ENCODE data around the gene PAQR5.
"Not testable (repeated sequence)": the region's sequence is repeated elsewhere in the genome, so short reads cannot be mapped to it uniquely, and the experiment has no call there.

The PAQR5 gene

DNA sequence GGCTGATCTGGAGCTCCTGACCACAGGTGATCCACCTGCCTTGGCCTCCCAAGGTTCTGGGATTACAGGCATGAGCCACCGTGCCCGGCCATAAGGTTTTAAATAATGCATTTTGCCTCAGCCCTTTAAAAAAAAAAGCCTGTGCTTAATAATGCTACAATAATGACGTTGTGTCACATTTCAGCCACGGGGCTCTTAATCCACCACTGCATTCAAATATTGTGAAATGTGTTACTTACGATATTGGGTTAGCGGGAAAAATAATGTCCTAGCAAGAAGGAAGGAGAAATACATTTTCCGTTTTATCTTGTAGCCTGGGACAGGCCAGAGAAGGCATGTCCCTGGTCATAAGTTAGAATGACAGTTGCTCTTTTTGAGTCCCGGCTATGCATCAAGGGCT, 17.6 kb downstream of the PAQR5 start:
- no peak for DNase-seq (ENCODE audit: low spot score)

DNA sequence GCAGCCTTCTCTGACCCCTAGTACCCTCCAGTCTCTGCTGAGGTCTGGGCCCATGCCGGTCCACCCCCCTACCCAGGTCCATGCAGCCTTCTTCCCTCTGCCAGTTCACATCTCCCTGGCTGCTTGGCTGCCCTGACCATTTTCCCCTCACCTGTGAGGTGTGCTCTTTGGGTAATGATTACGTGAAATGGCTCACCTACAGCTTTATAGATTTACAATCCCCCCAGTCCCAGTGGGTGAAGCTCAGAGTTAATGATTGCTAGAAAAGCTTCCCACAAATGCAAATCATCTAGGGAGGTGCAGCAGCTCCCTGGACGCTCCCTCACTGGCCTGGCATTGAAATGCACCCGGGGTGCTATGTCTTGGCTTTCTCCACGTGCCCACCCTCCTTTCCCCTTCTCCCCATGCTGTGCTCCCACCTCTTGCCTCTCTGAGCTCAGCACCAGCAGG, 18.7 kb downstream of the PAQR5 start:
- DNase-seq (ENCODE audit: low spot score) = no peak

DNA sequence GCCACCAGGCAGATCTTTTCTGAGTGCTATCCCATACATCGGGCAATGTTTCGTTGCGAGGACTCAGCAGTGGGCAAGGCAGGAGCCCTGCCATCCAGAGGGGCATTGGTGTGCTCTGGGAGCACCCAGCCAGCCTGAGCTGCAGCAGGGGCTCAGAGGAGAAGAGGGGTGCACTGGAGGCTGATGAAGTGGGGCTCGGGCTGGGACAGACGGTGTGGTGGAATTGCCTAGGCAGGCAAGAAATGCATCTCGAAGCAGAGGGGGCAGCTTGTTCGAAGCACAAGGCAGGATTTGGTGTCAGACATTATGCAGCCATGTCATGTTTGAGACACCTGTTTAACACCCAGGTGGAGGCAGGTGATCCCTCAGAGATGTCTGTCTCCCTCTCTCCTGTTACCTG, 19.3 kb downstream of the PAQR5 start:
- no peak for DNase-seq (ENCODE audit: low spot score)

DNA sequence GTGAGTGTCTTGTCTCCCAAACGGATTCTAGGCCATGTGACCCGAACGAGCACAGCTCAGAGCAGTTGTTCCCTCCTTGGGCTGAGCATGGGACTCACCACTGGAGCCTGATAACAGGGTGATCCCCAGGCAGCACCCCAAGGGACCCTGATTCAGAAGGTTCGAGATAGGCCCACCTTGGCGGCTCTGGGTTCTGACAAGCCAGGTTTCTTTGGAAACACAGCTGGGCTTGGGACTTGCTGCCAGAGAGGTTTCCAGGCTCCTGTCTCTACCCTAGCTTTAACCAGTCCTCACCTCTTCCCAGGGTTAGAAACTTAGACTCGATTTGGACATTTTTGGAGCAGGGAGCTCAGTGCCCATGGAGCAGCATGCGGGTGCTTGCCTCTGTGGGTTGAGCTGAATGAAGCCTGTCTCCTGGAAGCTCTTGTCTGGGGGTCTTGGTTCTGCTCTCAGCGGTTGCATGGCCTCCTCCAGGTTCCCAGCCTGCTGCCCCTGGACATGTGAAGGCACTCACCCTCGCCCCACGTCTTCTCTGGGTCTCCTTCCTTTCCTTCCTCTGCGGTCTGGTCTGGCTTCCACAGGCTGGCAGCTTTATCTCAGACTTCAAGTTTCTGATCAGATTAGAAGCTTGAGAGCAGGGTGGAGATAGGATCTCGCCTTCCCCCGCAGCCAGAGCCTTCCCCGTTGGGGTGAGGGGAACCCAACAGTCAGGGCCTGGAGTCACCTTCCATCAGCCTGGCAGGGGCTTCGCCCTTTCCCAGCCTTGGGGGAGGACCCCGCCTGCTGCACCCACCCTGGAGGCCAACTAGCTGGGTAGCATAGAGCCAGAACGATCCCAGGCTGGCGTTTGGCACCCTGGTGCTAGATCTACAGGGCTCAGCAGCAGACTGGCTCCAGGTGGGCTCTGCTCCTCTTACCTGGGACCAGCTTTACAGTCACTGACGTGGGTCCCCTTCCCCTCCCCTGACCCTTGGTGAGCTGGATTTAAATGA, 21.0 kb downstream of the PAQR5 start:
- no peak for DNase-seq (ENCODE audit: low spot score)

DNA sequence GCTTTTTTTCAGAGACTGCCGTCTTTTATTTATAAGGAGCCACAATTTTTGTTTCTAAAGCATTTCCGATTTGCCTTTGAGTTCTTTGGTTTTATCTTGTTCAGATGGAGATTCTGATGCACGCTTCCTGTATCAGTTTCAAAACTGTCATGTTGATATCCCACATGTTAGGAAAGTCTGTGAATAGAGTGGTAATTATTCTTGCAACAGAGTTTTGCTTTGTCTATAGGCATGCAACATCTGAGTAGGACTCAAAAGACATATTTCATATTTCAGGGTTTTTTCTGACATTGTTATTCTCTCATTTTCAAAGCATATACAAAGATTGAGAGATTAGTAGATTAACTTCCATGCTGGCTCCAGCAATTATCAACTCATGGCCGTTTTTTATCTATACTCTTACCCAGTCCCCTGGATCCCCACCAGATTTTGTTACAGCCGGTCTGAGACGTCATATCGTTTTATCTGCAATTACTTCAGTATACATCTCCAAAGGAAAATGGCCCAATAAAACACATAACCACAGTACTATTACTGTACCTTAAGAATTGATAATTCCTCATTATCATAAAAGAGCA, 22.4 kb downstream of the PAQR5 start:
- DNase-seq (ENCODE audit: low spot score) = no peak

DNA sequence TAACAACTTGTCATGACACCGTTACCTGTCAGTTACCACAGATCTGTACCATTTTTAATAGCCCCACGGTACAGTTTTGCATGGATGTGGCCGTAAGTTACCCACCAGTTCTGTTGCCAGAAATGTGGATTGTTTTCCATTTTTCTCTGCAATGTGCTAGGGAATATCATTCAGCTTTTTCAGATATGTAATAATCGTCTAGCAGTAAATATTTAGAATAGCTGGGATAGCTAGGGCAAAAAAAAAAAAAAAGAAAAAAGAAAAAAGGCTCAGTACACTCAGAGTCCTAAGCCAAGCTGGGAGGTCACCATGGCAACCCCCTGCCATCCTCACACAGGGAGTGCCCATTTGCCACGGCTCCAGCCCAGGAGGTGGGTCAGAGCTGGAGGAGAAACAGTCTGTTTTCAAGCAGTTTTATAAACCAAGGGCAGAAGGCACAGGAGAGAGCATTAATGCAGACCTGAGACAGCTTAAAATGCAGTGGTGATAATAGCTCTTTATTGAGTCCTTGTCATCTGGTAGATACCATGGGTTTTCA, 25.2 kb downstream of the PAQR5 start:
- DNase-seq (ENCODE audit: low spot score) = no peak

DNA sequence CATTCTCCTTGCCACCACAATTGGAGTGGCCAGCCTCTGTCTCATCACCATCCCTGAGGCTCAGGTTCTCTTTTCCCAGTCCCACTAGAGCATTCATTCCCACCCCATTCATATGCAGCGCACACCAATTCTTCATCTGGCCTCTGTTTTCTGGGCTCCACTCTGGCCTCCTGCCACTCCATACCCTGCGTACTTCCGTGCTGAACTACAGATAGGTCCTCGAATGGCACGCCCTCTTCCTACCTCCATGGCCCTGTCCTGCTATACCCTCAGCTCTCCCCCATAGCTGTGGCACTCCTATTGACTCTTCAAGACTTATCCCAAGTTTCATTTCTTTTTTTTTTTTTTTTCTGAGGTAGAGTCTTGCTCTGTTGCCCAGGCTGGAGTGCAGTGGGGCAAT, 25.9 kb downstream of the PAQR5 start:
- DNase-seq (ENCODE audit: low spot score) = no peak

DNA sequence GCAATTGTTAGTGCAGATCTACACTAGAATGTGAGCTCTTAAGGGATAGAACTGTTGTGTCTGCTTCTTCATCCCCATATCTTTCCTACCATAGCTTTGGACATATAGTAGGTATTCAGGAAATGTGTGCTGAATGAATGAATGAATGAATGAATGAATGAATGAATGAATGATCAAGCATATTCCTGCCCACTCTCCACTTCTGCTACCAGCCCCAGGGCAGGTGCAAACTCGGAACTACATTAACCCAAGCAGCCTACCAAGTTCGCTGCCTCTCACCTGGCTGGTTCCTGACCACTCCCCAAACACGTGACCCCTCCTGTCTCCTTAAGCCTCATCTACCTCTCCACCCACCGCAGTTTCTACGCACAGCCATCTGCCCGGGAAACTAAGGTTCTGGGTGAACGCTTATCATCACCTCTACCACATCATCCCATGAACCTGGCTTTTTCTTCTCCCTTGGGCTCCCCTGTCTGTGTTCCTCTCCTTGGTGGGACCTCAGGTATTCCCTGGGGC, 26.8 kb downstream of the PAQR5 start:
- no peak for DNase-seq (ENCODE audit: low spot score)

DNA sequence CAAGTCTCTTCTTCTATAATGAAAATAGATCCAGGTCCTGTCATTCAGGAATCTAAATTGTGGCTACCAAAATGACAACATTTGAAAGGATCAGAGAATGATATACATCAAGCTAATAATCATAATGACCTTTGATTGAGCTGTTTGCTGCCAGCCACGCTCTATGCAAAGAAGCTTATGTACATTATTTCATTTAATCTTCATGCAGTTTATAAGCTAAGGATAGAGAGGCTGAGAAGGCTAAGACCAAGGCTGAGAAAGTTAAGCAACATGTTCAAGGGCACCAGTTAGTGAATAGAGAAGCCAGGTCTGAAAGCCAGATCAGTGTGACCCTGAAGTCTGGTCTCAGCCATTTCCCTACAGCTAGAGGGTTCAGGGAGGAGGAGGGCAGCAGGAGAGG, 29.4 kb downstream of the PAQR5 start:
- DNase-seq (ENCODE audit: low spot score) = no peak

DNA sequence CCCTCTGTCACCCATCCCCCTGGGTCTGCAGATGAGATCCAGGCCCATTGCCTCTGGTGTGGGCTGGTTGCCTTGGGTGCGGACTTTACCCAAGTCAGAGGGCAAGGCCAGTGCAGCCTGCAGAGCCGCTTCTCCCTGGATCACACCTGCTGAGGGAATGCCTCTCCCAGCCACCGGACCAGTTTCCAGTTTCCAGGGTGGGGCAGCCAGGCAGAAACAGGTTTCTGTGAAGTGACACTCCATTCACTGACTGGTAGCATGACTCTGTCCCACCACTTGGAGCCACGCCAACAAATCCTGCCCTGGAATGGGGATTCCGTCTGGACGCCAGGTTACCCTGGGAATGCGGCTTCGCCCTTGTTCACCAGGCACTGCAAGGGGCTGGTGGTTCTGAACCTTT, 30.0 kb downstream of the PAQR5 start:
- no peak for DNase-seq (ENCODE audit: low spot score)

DNA sequence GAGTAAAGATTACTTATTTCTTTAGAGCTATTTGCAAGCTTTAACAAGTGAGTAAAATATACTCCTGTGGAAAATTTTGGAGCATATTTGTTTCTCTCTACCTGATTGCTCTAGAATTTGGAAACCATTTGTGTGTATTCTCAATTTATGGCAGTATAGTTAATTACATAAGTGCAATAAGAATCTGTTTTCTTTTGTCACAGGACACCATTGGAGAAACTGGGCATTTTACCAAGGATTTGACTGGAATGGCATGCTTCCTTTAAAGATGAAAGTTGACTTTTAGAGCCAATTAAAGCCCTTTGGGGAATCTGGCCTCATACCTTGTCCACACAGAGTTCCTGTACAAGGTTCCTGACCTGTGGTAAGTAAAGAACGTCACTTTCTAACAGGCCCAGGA, 38.4 kb downstream of the PAQR5 start:
- no peak for DNase-seq (ENCODE audit: low spot score)

DNA sequence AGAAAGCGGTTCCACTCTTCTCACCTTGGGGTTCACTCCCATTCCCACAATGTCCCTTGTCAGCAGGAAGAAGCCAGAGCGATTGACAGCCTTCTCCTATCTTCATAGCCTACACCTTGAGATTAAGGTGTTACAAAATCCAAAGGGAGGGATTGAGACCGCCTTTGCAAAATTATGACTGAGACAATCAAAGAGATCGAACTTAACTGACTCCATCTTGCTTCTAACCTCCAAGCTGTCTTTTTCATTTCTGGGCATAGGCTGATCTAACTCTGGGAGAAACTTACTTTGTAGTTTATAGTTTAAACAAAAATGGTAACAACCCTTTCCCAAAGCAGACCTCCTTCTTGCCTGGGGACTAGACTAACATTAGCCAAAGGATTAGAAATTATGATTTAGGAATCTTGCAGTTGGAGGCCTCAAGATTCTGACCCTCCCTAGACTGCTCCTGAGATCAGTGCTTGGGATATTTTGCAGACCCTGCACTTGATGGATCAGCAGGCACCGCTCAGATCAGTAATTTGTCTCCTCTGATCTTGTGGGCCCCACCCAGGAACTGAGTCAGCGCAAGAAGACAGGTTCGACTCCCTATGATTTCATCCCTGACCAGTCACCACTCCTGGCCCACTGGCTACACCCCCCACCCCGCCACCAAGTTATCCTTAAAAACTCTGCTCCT, 40.0 kb downstream of the PAQR5 start:
- DNase-seq (ENCODE audit: low spot score) = no peak

DNA sequence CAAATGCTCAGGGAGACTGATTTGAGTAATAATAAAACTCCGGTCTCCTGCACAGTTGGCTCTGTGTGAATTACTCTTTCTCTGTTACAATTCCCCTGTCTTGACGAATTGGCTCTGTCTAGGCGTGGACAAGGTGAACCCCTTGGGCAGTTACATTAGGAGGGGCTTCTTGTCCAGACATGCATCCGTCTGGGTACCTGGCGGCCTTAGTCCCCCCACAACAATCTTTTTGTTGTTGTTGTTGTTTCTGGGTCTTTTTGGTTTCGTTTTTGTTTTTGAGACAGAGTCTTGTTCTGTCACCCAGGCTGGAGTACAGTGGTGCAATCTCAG, 40.5 kb downstream of the PAQR5 start:
- not testable (repeated sequence) for DNase-seq (ENCODE audit: low spot score)

DNA sequence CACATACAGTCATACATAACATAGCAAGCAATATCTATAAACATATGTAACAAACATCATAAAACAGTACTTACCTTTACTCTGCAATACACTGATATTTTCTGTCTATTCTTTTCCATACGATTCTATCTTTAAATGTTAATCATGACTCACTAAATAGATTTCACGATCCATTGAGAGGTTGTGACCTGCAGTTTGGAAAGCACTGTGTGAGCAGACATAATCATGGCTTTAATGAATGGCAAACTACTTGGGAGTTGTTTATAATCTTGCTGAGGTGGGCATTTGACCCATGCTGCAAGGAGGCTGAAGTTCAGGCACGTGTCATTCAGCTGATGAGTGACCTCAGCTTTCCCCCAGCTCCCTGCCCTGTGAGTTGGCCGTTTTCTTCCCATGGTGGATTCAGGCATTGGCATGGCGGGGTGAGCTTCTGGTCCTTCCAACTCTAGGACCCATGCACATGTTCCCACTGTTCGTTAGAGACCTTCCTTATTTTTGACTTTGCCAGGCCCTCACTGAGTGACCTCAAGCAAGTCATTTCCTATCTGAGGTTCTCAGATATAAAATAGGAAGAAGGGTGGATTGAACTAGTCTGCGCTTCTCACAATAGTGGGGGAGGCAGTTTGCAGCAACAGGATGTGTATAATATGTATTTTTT, 41.7 kb downstream of the PAQR5 start:
- DNase-seq (ENCODE audit: low spot score) = no peak

DNA sequence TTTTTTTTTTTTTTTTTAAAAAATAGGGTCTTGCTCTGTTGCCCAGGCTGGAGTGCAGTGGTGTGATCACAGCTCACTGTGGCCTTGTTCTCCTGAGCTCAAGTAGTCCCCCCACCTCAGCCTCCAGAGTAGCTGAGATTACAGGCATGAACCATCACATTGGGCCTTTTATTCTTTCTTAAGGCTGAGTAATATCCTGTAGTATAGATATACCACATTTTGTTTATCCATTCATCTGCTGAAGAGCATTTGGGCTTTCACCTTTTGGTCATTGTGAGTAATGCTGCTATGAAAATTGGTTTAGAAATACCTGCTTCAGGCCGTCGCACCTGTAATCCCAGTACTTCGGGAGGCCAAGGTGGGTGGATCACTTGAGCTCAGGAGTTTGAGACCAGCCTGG, 42.6 kb downstream of the PAQR5 start:
- no peak for DNase-seq (ENCODE audit: low spot score)

DNA sequence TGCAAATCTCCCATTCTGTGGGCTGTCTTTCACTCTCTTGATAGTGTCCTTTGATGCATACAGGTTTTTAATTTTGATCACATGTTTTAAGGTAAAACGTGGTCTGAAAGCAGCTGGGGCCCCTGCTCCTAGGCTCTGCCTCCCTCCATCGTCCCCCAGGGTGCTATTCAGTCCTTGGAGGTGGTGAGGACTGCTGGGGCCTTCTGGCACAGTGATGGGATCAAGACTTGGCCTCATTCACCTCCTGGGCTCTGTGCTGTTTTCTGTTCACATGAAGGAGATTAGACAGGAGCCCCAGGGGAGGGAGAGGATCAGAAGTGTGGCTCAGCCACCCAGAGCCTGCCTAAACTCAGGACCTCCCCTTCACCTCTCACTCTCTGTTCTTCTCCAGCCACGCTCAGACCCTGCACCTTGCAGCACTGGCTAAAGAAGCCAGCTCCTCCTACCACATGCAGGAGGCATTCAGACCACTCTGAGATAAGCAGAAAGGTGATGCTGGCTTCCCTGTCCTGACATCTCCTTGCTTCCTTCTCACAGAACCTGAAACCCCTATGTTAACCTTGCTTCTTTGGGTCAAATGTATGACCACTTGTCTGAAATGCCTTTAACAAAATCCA, 43.9 kb downstream of the PAQR5 start:
- DNase-seq (ENCODE audit: low spot score) = no peak

DNA sequence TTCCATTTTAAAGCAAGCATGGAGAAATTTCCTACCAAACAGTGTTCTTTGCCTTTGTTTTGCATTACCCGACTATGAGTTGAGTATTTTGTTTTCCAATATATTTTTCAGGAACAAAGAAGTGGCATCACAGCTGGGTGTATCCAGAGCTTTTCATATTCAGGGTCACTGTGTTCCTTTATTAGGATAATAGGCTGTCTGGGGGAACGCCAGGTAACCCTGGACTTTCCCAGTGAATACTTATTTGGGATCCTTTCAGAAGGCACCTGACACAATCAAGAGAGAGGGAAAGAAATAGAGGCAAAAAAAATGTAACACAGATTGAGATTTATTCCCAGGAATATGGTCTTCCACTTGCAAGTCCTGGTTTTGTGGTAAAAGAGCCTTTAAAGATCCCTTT, 44.4 kb downstream of the PAQR5 start:
- DNase-seq (ENCODE audit: low spot score) = no peak

DNA sequence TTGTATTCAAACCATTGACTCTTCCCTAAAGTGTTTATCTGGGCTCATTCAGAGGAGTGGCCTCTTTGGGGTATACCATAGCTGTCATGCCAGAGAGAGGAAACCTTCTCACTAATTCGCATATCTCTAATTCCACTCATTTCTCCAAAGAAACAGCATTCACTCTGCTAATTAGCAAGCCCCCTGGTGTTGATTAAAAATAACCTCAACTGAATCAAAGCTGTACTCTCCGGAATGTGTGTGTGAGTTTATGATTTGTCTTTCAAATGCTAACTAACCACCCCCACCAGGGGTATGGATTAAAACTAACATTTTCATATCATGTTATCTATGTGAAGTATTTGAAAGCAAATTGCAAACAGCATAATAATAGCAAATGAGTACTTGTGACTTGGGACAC, 45.5 kb downstream of the PAQR5 start:
- no peak for DNase-seq (ENCODE audit: low spot score)

DNA sequence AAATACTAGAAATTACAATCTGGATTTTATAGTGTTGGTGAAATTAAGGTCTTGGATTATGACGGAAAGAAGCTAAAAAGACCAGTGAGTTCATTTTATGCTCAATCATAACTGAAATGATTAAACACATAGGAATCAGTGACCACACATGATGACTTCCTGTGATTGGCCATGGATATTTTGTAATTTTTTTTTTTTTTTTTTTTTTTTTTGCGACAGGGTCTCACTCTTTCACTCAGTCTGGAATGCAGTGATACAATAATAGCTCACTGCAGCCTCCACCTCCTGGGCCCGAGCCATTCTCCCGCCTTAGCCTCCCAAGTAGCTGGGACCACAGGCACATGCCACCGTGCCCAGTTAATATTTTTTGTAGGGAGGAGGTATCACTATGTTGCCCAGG, 47.4 kb downstream of the PAQR5 start:
- no peak for DNase-seq (ENCODE audit: low spot score)

DNA sequence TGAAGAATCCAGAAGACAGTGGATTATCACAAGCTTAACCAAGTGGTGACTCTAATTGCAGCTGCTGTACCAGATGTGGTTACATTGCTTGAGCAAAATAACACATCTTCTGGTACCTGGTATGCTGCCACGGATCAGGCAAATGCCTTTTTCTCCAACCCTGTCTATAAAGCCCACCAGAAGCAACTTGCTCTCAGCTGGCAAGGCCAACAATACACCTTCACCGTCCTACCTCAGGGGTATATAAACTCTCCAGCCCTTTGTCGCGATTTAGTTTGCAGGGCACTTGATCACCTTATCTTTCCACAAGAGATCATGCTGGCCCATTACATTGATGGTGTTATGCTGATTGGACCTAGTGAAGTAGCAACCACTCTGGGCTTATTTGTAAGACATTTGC, 52.6 kb downstream of the PAQR5 start:
- no peak for DNase-seq (ENCODE audit: low spot score)

DNA sequence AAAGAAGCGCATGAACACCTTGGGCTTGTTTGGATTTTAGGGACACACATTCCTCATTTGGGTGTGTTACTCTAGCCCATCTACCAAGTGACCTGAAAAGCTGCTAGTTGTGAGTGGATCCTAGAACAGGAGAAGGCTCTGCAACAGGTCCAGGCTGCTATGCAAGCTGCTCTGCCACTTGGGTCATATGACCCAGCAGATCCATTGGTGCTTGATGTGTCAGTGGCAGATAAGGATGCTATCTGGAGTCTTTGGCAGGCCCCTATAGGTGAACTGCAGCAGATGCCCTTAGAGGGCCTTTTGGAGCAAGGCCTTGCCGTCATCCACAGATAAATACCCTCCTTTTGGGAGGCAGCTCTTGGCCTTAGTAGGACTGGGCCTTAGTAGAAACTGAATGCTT, 53.2 kb downstream of the PAQR5 start:
- no peak for DNase-seq (ENCODE audit: low spot score)
